B cell (primary cell): ENCODE results near the gene ARID4B. TPM values are rescaled to one million over a fixed set of nuclear protein-coding genes. Genes with fewer than 3 reads are reported as not detected.

Experiments
- ATAC-seq: fragments of 200-7000 bp; cut with Tn5 transposase; one replicate; pipeline ENCODE4 v1.10.0; 2021; ENCODE audit warnings: low read depth, mild to moderate bottlenecking, moderate number of reproducible peaks, moderate library complexity
- CTCF ChIA-PET: fragments of 350-600 bp; sonication (Branson Sonifier 250); formaldehyde crosslinking; loops from one replicate; lab custom pipeline; 2021; ENCODE audit warnings: antibody characterized with exemption, inconsistent platforms; lab: Charles Lee
- POLR2A ChIA-PET: fragments of 350-600 bp; sonication (Branson Sonifier 250); formaldehyde crosslinking; loops from one replicate; lab custom pipeline; 2021; ENCODE audit warnings: antibody characterized with exemption; lab: Charles Lee
- DNase-seq: peaks from one replicate; pipeline ENCODE4 v3.0.0; 2013
- H2AFZ ChIP-seq: 2 replicates; pipeline ENCODE4 v1.6.1; 2012; ENCODE audit warnings: mild to moderate bottlenecking, low read depth, low read length; ENCODE audit not compliant: insufficient read depth, poor library complexity, severe bottlenecking
- H3K27ac ChIP-seq, 2 donors: 1 replicate in 1 of 2; 2 replicates in 1 of 2; pipeline ENCODE4 v1.5.1; 2012 to 2013; ENCODE audit warnings: low read length in 2 of 2, mild to moderate bottlenecking in 2 of 2, moderate library complexity in 1 of 2
- H3K27me3 ChIP-seq, 4 experiments: fragments of 200-600 bp in 1 of 4; sonication (generic) in 1 of 4; replicated peaks in 1 of 4; 1 replicate in 2 of 4; 2 replicates in 2 of 4; pipeline versions ENCODE4 v1.6.1 to v1.7.0; 2013 to 2016; ENCODE audit warnings: low read length in 3 of 4, mild to moderate bottlenecking in 2 of 4, mixed read lengths in 1 of 4, moderate library complexity in 1 of 4; ENCODE audit not compliant: insufficient read depth in 4 of 4, control insufficient read depth in 3 of 4; ENCODE audit errors: control extremely low read depth in 1 of 4
- H3K36me3 ChIP-seq, 2 experiments: replicated peaks in 1 of 2; 1 replicate in 1 of 2; 2 replicates in 1 of 2; pipeline versions ENCODE4 v1.6.1 to v1.7.1; 2013; ENCODE audit warnings: low read length in 1 of 2; ENCODE audit not compliant: insufficient read depth in 2 of 2, control insufficient read depth in 1 of 2; ENCODE audit errors: control extremely low read depth in 1 of 2, extremely low read depth in 1 of 2
- H3K4me1 ChIP-seq, 2 donors: fragments of 200-600 bp in 1 of 2; sonication (generic) in 1 of 2; 1 replicate in 1 of 2; 2 replicates in 1 of 2; pipeline versions ENCODE4 v1.5.1 to v1.6.1; 2013 to 2017; ENCODE audit warnings: low read length in 2 of 2; ENCODE audit not compliant: control insufficient read depth in 2 of 2, insufficient read depth in 2 of 2
- H3K4me2 ChIP-seq: replicated peaks from 2 replicates; pipeline ENCODE3; 2012; ENCODE audit warnings: mild to moderate bottlenecking, low read depth, low read length; ENCODE audit not compliant: poor library complexity, severe bottlenecking
- H3K4me3 ChIP-seq, 5 experiments: fragments of 200-600 bp in 1 of 5; sonication (generic) in 1 of 5; 1 replicate in 3 of 5; 2 replicates in 2 of 5; pipeline versions ENCODE4 v1.5.1 to v1.7.0; 2011 to 2016; ENCODE audit warnings: low read length in 4 of 5, mild to moderate bottlenecking in 4 of 5, low read depth in 2 of 5, control low read depth in 1 of 5, moderate library complexity in 1 of 5; ENCODE audit not compliant: insufficient read depth in 1 of 5; ENCODE audit errors: control extremely low read depth in 1 of 5, extremely low read depth in 1 of 5
- H3K79me2 ChIP-seq: fragments of 200-600 bp; sonication (generic); one replicate; pipeline ENCODE4 v1.6.0; 2016; ENCODE audit warnings: low read length; ENCODE audit not compliant: control insufficient read depth, insufficient read depth
- H3K9ac ChIP-seq: fragments of 200-600 bp; sonication (generic); 2 replicates; pipeline ENCODE4 v1.6.1; 2017; ENCODE audit warnings: mild to moderate bottlenecking, low read length, moderate library complexity
- H3K9me3 ChIP-seq, 3 donors: one replicate each; pipeline versions ENCODE4 v1.6.1 to v1.7.1; 2013; ENCODE audit warnings: low read length in 2 of 3; ENCODE audit not compliant: control insufficient read depth in 2 of 3, insufficient read depth in 1 of 3; ENCODE audit errors: control extremely low read depth in 1 of 3
- H4K20me1 ChIP-seq: 2 replicates; pipeline ENCODE4 v1.6.0; 2012; ENCODE audit warnings: mild to moderate bottlenecking, low read length; ENCODE audit not compliant: insufficient read depth, control insufficient read depth, poor library complexity, severe bottlenecking
- H3K27ac Mint-ChIP-seq: one replicate; pipeline ENCODE4 v1.8.0; 2021; ENCODE audit warnings: mixed read lengths
- H3K27me3 Mint-ChIP-seq: one replicate; pipeline ENCODE4 v1.8.0; 2021; ENCODE audit warnings: mixed read lengths
- H3K4me1 Mint-ChIP-seq: one replicate; pipeline ENCODE4 v1.8.0; 2021; ENCODE audit warnings: mixed read lengths
- H3K4me3 Mint-ChIP-seq: one replicate; pipeline ENCODE4 v1.8.0; 2021; ENCODE audit warnings: mixed read lengths
- H3K9me3 Mint-ChIP-seq: one replicate; pipeline ENCODE4 v1.8.0; 2022; ENCODE audit warnings: mixed read lengths; ENCODE audit not compliant: insufficient read depth
- EZH2 ChIP-seq: IDR thresholded peaks from 2 replicates; pipeline ENCODE4 v1.6.1; 2012; ENCODE audit warnings: borderline replicate concordance, low read depth, mild to moderate bottlenecking, moderate library complexity, low read length; ENCODE audit not compliant: insufficient read depth, poor library complexity, severe bottlenecking
- WGBS: methylation state at CpG from one replicate; pipeline ENCODE4 v1.1.5; 2013; ENCODE audit warnings: missing lambda C conversion rate; ENCODE audit not compliant: insufficient coverage; 5-methylcytosine and 5-hydroxymethylcytosine counted together
- intact Hi-C: fragments of 100-400 bp; cut with micrococcal nuclease; formaldehyde crosslinking; loops from one replicate; pipeline ENCODE4 v1.10.0; 2022
- polyA plus RNA-seq: library from polyadenylated mRNA; depleted of rRNA; stranded (reverse); fragments of >200 nt; gene quantifications from 2 replicates; pipeline ENCODE4 v1.2.3, GENCODE V29; 2012
- total RNA-seq, 2 donors: library from RNA; stranded (reverse); fragments of 120-200 nt in 1 of 2; gene quantifications; 1 replicate in 1 of 2; 2 replicates in 1 of 2; pipeline versions ENCODE4 v1.2.3 to v1.2.4, GENCODE V29; 2013 to 2022
- TF ChIP-seq, protein P1 (sequence below): fragments of 200-600 bp; IDR thresholded peaks from one replicate; pipeline ENCODE4 v1.8.0; 2022; ENCODE audit warnings: antibody characterized with exemption, mild to moderate bottlenecking

The ARID4B gene
- total and polyA plus RNA-seq, 2 donors (not counting 1 experiment from before 2014, with no cell fraction given) = 13.2 to 110 TPM

DNA sequence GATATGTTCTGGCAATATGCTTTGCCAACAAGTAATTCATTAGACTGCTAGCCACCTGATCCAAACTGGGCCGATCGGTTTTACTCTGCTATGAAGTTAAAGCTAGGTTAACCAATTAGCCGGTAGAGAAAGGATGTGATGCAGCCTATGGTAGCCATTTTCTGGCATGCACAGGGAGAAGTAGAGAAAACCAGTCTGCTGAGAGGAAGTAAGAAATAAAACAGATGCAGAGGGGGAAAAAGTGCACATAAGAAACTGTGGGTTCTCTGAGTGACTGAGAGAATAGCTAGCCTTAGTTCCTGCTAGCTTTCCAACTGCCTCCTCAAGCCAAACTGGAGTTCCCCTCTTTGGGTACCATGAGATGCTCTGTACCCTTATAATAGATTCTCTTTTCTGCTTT, 52.8 kb downstream of the ARID4B start:
- H3K9ac ChIP-seq = peak overlapping the region; percentile 11
- peak overlapping the region; percentile 21 to 86 for H3K27ac ChIP-seq
- no peaks in the 10 kb centered on the region for H3K9me3 ChIP-seq
- Mint-ChIP-seq H3K27ac (peak overlapping the region; percentile 3), H3K4me3 (peak overlapping the region; percentile 2), H3K9me3 (no peaks in the 10 kb centered on the region), H3K4me1 (peaks cover 70% of the 10 kb centered on the region), H3K27me3 (no peaks in the 10 kb centered on the region)
- H2AFZ ChIP-seq = no peak overlapping the region
- peaks cover 72% of the 10 kb centered on the region for H4K20me1 ChIP-seq
- TF ChIP-seq, protein P1, sequence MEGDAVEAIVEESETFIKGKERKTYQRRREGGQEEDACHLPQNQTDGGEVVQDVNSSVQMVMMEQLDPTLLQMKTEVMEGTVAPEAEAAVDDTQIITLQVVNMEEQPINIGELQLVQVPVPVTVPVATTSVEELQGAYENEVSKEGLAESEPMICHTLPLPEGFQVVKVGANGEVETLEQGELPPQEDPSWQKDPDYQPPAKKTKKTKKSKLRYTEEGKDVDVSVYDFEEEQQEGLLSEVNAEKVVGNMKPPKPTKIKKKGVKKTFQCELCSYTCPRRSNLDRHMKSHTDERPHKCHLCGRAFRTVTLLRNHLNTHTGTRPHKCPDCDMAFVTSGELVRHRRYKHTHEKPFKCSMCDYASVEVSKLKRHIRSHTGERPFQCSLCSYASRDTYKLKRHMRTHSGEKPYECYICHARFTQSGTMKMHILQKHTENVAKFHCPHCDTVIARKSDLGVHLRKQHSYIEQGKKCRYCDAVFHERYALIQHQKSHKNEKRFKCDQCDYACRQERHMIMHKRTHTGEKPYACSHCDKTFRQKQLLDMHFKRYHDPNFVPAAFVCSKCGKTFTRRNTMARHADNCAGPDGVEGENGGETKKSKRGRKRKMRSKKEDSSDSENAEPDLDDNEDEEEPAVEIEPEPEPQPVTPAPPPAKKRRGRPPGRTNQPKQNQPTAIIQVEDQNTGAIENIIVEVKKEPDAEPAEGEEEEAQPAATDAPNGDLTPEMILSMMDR = no peak
- TF ChIP-seq EZH2 = no peak
- ATAC-seq (peak; percentile 83), DNase-seq (peak; percentile 72)
- intact Hi-C loops = loop anchor here (5.0 kb wide), 1 partner anchor 37 kb away; no protein-coding TSS in a partner anchor
- H3K4me3 ChIP-seq = no peak overlapping the region
- no peaks in the 10 kb centered on the region for H3K27me3 ChIP-seq
- 29% methylated on average over 3 of the region's 3 CpGs for WGBS
- peaks cover 98% of the 10 kb centered on the region for H3K79me2 ChIP-seq
- ChIA-PET CTCF (interaction anchor here (0.7 to 2.9 kb wide), 5 partner anchors 22 to 239 kb away, joined by 3 to 11 read pairs (median 4); no protein-coding TSS in a partner anchor), POLR2A (interaction anchor here (0.7 kb wide), 1 partner anchor 11 kb away, joined by 3 read pairs; no protein-coding TSS in a partner anchor)
- H3K36me3 ChIP-seq = no peaks in the 10 kb centered on the region
- peak overlapping the region; percentile 44 for H3K4me2 ChIP-seq
- peaks cover 40 to 41% of the 10 kb centered on the region in 2 donors for H3K4me1 ChIP-seq

DNA sequence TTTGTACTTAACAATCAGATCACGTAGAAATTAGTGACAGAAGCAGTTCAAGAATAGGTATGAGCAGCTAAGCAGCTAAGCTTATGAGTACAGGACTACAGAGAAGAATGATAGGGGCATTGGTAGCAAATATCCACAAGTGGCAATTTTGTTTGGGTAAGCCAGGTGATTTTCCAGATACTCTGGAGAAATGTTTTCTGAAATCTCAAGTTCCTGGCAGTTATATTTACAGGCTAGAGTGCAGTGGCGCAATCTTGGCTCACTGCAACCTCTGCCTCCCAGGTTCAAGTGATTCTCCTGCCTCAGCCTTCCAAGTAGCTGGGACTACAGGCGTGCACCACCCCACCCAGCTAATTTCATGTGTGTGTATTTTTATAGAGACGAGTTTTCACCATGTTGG, 55.1 kb downstream of the ARID4B start:
- no peaks in the 10 kb centered on the region for H3K27me3 ChIP-seq
- Mint-ChIP-seq H3K27me3 (no peaks in the 10 kb centered on the region), H3K4me1 (peaks cover 69% of the 10 kb centered on the region), H3K4me3 (no peak overlapping the region), H3K27ac (no peak overlapping the region), H3K9me3 (no peaks in the 10 kb centered on the region)
- no peak overlapping the region for H3K9ac ChIP-seq
- peaks cover 97% of the 10 kb centered on the region for H3K79me2 ChIP-seq
- ChIA-PET CTCF (interaction anchor here (0.6 to 1.4 kb wide), 4 partner anchors 19 to 163 kb away, joined by 3 to 4 read pairs (median 3); no protein-coding TSS in a partner anchor), POLR2A (no interaction called here)
- no peak overlapping the region for H2AFZ ChIP-seq
- intact Hi-C loops = no loop called here
- no peak overlapping the region for H3K27ac ChIP-seq
- H3K4me3 ChIP-seq = no peak overlapping the region
- peaks cover 68% of the 10 kb centered on the region for H4K20me1 ChIP-seq
- whole genome bisulfite sequencing = 100% methylated on average over 1 of the region's 4 CpGs
- no peak overlapping the region for H3K4me2 ChIP-seq
- H3K9me3 ChIP-seq = no peaks in the 10 kb centered on the region
- no peak for DNase-seq
- TF ChIP-seq EZH2 = no peak
- TF ChIP-seq, protein P1 = no peak
- no peaks in the 10 kb centered on the region for H3K36me3 ChIP-seq
- no peak for ATAC-seq
- peaks cover 35 to 39% of the 10 kb centered on the region in 2 donors for H3K4me1 ChIP-seq
